Stimulated activated naive CD8-positive, alpha-beta T cell treated with anti-CD3 and anti-CD28 coated beads, Interleukin-15, Interleukin-2, amounts not matched to agents 100 U/mL and 50 U/mL, for 24 hours (primary cell): ENCODE measurements around the gene MTUS2.

Experiments used
- ATAC-seq: fragments of 150-1000 bp; cut with Tn5 transposase; one replicate; pipeline ENCODE4 v1.10.0; 2021
- DNase-seq: peaks from one replicate; pipeline ENCODE4 v3.0.0; 2021

MTUS2 gene

DNA sequence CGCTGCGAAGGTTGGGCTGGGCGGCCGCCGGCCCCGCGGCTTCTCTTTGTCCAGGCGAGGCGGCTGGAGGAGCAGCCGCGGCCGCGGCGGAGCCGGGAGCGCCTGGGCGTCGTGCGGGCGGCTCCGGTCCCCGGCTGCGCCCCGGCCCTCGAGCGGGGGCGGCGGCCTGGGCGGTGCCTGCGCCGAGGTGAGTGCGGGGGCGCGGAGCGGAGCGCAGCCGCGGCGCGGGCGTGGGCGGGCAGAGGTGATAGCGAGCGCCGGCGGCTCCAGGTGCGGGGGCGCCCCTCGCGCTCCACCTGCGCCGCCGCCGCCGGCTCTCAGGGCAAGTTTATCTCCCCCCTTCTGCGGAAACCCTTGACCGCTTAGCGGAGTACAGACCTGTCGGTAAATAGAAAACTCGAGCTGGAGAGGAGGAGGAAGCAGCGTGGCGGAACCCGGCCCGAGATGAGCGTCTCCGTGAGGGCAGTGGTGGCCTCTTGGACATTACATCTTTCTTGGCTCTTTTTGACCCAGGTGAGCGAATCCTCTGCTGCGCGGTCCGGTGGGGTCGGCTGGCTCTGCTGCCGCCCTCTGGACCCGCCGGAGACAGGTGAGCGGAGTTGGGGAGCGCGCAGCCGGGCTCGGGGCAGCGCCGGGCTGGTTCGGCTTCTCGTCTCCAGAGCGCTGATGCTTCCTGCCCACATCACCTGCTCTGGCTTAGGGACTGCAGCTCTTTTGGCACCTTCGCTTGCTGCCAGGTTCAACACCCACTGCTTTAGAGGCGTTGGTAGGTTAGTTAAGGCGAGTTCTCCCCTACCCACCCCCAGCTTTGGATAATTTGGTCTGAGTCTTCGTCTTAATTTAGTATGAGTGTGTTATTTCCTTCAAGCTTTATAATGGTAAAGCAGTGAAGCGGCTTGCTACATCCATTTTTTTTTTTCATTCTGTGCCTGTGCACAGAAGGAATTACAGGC is at the start of gene MTUS2:
TSS of gene MTUS2 (plus strand) at position 241 of the 953 bp plus-strand sequence.
- DNase-seq = peak; percentile 18
- peak; percentile 15 for ATAC-seq

- no peak for ATAC-seq
- no peak for DNase-seq
Measured at GRCh38 chr13:28778308-28779215, 41.6 kb upstream of the MTUS2 start.

DNA sequence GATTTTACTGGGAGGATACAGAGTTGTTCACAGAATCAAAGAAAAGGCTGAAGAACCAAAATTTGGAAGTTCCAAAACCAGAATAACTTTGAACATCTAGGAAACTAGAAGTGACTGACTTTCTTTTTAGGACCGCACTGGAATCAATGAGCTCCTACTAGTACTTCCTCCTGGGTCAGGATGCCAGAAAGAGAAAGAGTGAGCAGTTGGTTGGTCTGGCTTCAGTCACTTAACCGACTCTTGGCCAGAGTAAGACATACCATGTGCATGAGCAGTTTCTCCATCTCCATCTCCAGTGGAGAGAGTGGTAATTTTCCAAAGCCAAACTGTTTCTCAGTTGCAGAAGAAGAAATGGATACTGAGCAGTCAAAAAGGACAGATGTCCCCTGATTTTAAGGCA is 27.1 kb upstream of the MTUS2 start:
- no peak for DNase-seq
- ATAC-seq = no peak

GRCh38 chr13:28794396-28794795 is 25.7 kb upstream of the MTUS2 start:
- ATAC-seq = no peak

GRCh38 chr13:28796938-28797257 is 23.2 kb upstream of the MTUS2 start:
- ATAC-seq (no peak), DNase-seq (no peak)

More at GRCh38 chr13:28794396-28794795, 25.7 kb upstream of the MTUS2 start:
- DNase-seq = no peak

DNA sequence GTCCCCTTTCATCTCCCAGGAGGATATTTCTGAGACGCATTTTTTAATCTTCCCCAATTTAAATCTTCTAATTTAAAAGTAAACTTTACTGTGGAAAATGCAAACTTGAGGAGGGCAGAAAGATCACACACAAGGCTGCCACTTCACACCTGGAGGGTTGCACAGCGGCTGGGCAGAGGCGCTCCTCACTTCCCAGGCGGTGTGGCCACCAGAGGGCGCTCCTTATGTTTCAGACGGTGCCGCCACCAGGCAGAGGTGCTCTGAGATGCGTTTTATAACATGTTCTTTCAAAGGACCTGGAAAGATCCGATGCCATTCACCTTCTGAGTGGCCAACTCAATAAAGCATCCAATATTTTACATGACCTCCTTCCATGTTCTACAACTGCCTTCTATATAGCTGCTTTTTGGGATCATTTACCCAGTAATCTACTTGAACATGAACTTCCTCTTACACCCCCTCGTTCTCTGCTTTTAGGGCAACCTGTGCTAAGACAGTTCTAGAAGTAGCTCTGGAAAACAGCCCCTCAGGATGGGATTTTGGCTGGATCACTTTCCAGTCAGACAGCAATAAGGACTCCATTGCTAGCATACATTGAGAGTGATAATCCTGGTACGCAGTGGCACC is 14.8 kb upstream of the MTUS2 start:
- no peak for ATAC-seq
- DNase-seq = peak; percentile 64

- ATAC-seq (no peak), DNase-seq (no peak)
Measured at GRCh38 chr13:28817204-28817603, 2.9 kb upstream of the MTUS2 start.

DNA sequence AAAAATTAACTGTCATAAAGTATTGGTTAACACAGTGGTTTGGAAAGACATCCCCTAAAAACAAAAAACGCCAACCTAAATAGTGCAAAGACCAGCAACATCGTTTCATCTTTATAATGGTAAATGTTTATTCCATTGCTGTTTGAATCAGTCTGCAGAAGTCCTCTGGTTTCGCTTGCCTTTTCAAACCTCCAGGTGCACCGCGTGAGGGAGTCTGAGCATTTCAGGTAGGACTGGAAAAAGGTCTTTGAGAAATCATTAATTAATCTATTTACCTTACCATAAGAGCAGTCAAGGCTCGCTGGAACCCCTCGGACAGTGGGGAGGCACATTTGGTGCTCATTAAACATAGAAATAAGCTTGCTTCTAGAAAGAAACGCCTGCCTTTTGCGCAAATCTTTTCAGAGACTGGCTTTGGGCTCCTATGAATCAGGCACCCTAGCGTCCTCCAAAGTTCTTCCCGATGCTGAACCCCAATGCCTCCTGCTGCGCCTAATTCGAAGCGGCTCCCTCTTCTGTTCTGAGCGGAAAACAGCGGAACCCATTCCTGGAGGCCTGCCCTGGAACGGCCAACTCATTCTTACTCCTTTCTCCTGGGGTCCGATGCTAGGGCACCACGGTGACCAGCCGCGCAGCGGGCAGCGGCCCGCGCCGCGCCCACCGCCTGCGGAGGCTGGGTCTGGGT is 951 bp upstream of the MTUS2 start:
- DNase-seq (no peak), ATAC-seq (no peak)

DNA sequence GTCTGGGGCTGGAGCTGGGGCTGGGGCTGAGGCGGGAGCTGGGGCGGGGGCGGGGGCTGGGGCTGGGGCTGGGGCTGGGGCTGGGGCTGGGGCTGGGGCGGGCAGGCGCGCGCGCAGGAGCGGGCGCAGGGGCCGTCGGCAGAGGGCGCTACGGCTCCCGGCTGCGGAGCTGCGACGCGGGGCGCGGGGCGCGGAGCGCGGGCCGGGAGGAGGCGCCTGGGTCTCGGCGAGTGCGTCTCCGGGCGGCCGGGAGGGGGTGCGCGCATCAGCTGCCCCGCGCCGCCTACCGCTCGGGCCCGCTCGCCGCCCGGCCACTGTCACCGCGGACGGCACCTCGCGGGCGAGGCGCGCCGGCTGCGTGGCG is 422 bp upstream of the MTUS2 start:
- DNase-seq (peak; percentile 63), ATAC-seq (peak; percentile 67)

GRCh38 chr13:28822151-28822550 is 2.0 kb downstream of the MTUS2 start:
- ATAC-seq = no peak

GRCh38 chr13:28822801-28823200 is 2.7 kb downstream of the MTUS2 start:
- DNase-seq (no peak), ATAC-seq (no peak)

More at GRCh38 chr13:28822151-28822550, 2.0 kb downstream of the MTUS2 start:
- DNase-seq = no peak

DNA sequence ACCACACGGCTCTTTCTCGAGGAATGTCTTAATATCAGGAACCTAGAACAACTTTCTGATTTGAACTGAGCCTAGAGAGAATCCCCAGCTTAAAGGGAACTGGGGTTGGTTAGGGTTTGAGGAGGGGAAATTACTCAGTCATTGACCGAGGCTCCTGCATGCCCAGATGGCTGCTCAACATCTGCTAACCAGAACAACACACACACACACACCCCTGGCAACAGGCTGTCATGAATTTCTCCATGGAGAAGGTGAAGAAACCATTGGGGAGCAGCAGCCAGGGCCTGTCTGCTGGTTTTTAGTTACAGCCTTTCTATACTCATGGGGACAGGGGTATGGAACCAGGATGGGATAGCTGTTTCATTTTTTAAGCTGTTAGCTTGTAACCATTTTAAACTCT is 5.2 kb downstream of the MTUS2 start:
- no peak for DNase-seq
- no peak for ATAC-seq

GRCh38 chr13:28826368-28826767 is 6.2 kb downstream of the MTUS2 start:
- no peak for ATAC-seq

GRCh38 chr13:28830580-28830979 is 10.4 kb downstream of the MTUS2 start:
- ATAC-seq = no peak
- no peak for DNase-seq

More at GRCh38 chr13:28826368-28826767, 6.2 kb downstream of the MTUS2 start:
- DNase-seq = no peak

DNA sequence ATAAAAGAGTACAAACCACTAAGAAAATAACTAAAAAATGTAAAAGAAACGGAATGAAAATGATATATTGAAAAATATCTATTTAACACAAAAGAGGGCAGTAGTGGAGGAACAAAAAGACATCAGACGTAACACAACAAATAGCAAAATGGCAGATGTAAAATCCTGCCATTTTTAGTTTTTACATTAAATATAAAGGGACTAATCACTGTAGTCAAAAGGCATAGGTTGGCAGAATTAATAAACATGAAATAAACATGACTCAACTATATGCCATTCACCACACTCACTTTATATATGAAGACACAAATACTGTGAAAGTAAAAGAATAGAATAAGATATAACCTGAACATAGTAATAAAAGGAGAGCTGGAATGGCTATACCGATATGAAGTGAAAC is 11.0 kb downstream of the MTUS2 start:
- ATAC-seq (no peak), DNase-seq (no peak)

DNA sequence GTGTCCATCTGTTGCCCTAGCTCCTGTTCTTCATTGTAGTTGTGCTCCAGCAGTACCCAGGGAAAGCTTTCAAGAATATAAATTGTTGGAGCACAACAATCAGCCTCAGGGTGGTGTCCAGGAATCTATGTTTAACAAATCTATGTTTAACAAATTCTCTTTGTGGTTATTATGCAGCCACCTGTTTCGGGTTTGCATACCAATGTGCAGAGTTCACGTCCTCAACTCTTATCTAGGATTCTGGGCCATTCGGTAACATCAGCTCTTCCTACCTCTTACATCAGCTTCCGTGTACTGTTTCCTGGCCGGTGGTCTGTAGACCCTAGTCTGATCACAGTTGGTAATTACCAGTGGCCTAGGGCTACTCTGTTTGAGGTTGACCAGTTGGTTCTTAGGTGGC is 17.0 kb downstream of the MTUS2 start:
- ATAC-seq = no peak
- DNase-seq = no peak

GRCh38 chr13:28843639-28844038 is 23.5 kb downstream of the MTUS2 start:
- DNase-seq (no peak), ATAC-seq (no peak)

GRCh38 chr13:28849441-28849840 is 29.3 kb downstream of the MTUS2 start:
- no peak for DNase-seq
- no peak for ATAC-seq

DNA sequence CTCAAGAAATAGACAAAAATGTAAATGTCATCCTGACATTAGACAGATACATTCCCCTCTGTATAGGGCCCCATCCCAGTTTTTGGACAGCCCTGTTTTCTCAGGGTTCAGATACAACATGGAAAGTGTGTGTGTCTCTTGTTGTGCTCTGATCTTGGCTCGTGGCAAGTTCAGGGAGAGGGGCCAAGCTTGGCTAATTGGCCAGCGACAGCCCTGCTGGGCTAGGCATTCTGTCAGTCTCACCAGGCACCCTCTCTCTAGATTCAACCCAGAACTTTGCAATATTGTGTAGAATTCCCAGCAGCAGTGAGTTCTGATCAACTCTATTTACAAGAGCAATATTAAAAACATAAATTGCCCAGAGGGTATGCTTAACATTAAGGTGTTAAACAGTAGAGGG is 30.1 kb downstream of the MTUS2 start:
- ATAC-seq (no peak), DNase-seq (no peak)

DNA sequence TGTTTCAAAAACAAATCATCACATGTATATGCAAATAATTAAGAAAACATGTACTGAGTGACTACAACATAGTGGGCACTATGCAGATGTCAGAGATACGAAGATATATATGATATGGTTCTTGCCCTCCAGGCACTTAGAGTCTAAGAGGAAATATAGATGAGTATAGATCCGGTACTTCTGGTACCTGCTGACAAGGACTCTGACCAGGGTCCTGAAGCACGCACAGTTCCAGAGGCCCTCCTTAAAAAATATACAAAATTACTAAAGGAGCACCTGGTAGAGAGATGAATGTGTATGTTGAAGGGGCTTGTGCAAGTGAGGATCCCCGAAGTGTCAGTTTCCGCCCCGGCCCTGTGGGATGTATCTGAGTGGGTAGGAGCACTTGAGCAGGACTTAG is 31.3 kb downstream of the MTUS2 start:
- ATAC-seq (no peak), DNase-seq (no peak)

- ATAC-seq = no peak
- DNase-seq = no peak
Measured at GRCh38 chr13:28854657-28855056, 34.5 kb downstream of the MTUS2 start.

- ATAC-seq (no peak), DNase-seq (no peak)
Measured at GRCh38 chr13:28856287-28856686, 36.1 kb downstream of the MTUS2 start.
